Astrocyte (in vitro differentiated cells and primary cell): ENCODE data around the gene COL5A1.

Source experiments
- CTCF ChIP-seq: IDR thresholded peaks from 2 replicates; pipeline ENCODE4 v1.5.1; 2011; ENCODE audit warnings: low read depth, mild to moderate bottlenecking, inconsistent platforms, low read length, moderate library complexity; ENCODE audit not compliant: insufficient read depth
- EZH2 ChIP-seq: IDR thresholded peaks from 2 replicates; pipeline ENCODE4 v1.6.1; 2012; ENCODE audit warnings: mild to moderate bottlenecking, low read length, inconsistent platforms; ENCODE audit not compliant: insufficient read depth

GRCh38 chr9:134702291-134702690, 60.7 kb downstream of the COL5A1 start:
- TF ChIP-seq CTCF (no peak), EZH2 (no peak)
